Retinal pigment epithelial cell (primary cell): ENCODE results near the gene NAP1L4.

Experiments used
- DNase-seq: peaks from one replicate; pipeline ENCODE4 v3.0.0-alpha.2; 2010; ENCODE audit warnings: low read depth
- H3K4me3 ChIP-seq: 2 replicates; pipeline ENCODE4 v1.5.1; 2011; ENCODE audit warnings: mild to moderate bottlenecking, low read length, control low read depth, moderate library complexity
- TF ChIP-seq, protein P1 (sequence below): conservative IDR thresholded peaks from 2 replicates; pipeline ENCODE4 v1.5.1; 2011; ENCODE audit warnings: low read depth, low read length, control low read depth, inconsistent platforms

Gene NAP1L4

GRCh38 chr11:2916114-2916891 lies 75.8 kb downstream of the NAP1L4 start:
- no peak overlapping the region for H3K4me3 ChIP-seq
- no peak for DNase-seq
- TF ChIP-seq, protein P1, sequence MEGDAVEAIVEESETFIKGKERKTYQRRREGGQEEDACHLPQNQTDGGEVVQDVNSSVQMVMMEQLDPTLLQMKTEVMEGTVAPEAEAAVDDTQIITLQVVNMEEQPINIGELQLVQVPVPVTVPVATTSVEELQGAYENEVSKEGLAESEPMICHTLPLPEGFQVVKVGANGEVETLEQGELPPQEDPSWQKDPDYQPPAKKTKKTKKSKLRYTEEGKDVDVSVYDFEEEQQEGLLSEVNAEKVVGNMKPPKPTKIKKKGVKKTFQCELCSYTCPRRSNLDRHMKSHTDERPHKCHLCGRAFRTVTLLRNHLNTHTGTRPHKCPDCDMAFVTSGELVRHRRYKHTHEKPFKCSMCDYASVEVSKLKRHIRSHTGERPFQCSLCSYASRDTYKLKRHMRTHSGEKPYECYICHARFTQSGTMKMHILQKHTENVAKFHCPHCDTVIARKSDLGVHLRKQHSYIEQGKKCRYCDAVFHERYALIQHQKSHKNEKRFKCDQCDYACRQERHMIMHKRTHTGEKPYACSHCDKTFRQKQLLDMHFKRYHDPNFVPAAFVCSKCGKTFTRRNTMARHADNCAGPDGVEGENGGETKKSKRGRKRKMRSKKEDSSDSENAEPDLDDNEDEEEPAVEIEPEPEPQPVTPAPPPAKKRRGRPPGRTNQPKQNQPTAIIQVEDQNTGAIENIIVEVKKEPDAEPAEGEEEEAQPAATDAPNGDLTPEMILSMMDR: no peak

GRCh38 chr11:2915473-2915872 lies 76.7 kb downstream of the NAP1L4 start:
- TF ChIP-seq, protein P1: no peak
- no peak overlapping the region for H3K4me3 ChIP-seq
- no peak for DNase-seq

GRCh38 chr11:2914455-2915195 lies 77.5 kb downstream of the NAP1L4 start:
- no peak for DNase-seq
- H3K4me3 ChIP-seq: no peak overlapping the region
- TF ChIP-seq, protein P1: no peak

DNA sequence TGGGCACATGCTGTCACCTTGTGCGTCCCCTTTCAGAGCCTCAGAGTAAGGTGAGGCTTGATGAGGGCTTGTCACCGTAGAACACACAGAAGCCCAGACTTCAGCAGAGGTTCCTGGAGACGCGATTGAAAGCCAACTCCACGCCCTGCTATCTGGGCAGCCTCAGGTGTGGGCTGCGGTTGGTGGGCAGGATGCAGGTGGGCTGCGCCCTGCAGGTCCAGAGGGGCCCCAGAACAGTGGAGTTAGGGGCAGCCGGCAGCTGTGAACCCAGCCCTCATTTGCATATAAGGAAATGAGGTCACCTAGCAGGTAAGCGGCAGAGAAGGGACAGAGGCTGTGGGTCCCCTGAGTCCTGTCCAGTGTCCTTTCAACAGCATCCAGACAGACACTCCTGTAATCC lies 78.4 kb downstream of the NAP1L4 start:
- TF ChIP-seq, protein P1: no peak
- no peak for DNase-seq
- no peak overlapping the region for H3K4me3 ChIP-seq

DNA sequence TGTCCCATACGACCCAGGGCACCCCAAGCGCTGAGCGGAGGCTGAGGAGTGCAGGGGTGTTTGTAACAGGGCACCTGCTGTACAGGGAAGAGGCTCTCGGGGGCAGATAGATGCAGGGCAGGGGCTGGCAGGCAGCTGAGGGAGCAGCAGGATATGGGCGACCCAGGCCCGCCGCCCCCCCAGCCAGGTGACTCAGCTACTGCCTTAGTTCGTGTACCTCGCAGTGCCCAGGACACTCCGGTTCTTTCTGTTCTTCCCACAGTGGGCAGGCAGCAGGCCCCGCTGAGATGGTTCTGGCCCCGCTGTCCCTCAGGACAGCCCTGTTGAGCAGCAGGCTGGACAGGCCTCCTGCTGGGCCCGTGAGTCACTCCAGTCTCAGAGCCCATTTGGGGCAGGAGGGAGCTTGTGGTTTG lies 79.1 kb downstream of the NAP1L4 start:
- no peak for DNase-seq
- no peak overlapping the region for H3K4me3 ChIP-seq
- TF ChIP-seq, protein P1: no peak

- TF ChIP-seq, protein P1: no peak
- no peak overlapping the region for H3K4me3 ChIP-seq
- DNase-seq: no peak
Measured at GRCh38 chr11:2912498-2912897, 79.6 kb downstream of the NAP1L4 start.

DNA sequence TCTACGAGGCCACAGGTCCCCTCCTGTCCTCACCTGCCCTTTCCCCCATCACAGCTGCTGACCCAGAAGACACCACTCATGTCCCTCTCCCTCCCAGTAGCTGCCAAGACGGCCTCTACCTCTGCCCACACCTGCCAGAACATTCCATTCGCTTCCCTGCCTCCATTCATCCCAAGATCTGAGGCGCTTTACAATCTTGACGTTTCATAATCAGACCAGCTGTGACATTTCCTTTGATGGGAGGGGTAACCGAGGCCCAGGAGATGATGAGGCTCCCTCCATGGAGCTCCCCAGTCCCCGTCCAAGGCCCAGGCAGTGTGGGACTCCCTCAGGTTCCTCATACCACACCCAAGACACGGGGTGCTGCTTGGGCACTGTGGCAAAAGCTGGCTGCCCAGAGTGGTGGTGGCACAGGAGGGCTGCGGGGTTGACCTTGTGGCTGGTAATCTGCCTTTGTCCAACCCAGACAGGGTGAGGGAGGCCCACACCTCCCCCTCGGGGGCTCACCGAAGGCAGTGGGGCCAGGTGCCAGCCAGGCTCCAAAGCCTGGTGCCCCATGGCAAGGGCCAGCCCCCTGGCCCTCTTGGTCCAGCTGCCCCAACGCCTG lies 80.2 kb downstream of the NAP1L4 start:
- TF ChIP-seq, protein P1: no peak
- DNase-seq: no peak
- H3K4me3 ChIP-seq: no peak overlapping the region
